ENCODE data around the gene MSL3B.
"Not testable (repeated sequence)": the region's sequence is repeated elsewhere in the genome, so short reads cannot be mapped to it uniquely, and the experiment has no call there.

MSL3B gene

GRCh38 chr2:233867993-233868532 lies at the start of gene MSL3B:
Gene MSL3B, minus strand, starts transcription at chr2:233868386.
- peak; percentile 23 for DNase-seq

GRCh38 chr2:233917116-233917515 lies 48.9 kb upstream of the MSL3B start, which contains the start of gene TRPM8:
Gene TRPM8, plus strand, starts transcription at chr2:233917373. Its CDS starts 9,165 bp downstream, at chr2:233926538.
- no peak for DNase-seq

- no peak for DNase-seq
Observed at GRCh38 chr2:233915128-233915527, 46.9 kb upstream of the MSL3B start.

GRCh38 chr2:233912691-233913423 lies 44.7 kb upstream of the MSL3B start:
- peak; percentile 38 for DNase-seq

GRCh38 chr2:233907627-233908026 lies 39.4 kb upstream of the MSL3B start:
- no peak for DNase-seq

GRCh38 chr2:233905945-233906344 lies 37.8 kb upstream of the MSL3B start:
- DNase-seq: no peak

GRCh38 chr2:233901884-233902283 lies 33.7 kb upstream of the MSL3B start:
- DNase-seq: no peak

- no peak for DNase-seq
Observed at GRCh38 chr2:233901367-233901766, 33.2 kb upstream of the MSL3B start.

- not testable (repeated sequence) for DNase-seq
Observed at GRCh38 chr2:233896253-233896652, 28.1 kb upstream of the MSL3B start.

GRCh38 chr2:233892793-233893192 lies 24.6 kb upstream of the MSL3B start:
- no peak for DNase-seq

GRCh38 chr2:233882353-233882752 lies 14.2 kb upstream of the MSL3B start:
- no peak for DNase-seq

- not testable (repeated sequence) for DNase-seq
Observed at GRCh38 chr2:233872125-233872524, 3.9 kb upstream of the MSL3B start.

- no peak for DNase-seq
Observed at GRCh38 chr2:233871432-233871831, 3.2 kb upstream of the MSL3B start.

- no peak for DNase-seq
Observed at GRCh38 chr2:233866479-233866878, 1.7 kb downstream of the MSL3B start.

GRCh38 chr2:233865838-233866237 lies 2.3 kb downstream of the MSL3B start:
- no peak for DNase-seq

GRCh38 chr2:233862261-233862768 lies 5.9 kb downstream of the MSL3B start:
- no peak for DNase-seq

GRCh38 chr2:233858331-233858730 lies 9.9 kb downstream of the MSL3B start:
- DNase-seq: no peak

- DNase-seq: no peak
Observed at GRCh38 chr2:233857511-233858141, 10.6 kb downstream of the MSL3B start.

GRCh38 chr2:233856184-233856583 lies 12.0 kb downstream of the MSL3B start:
- DNase-seq: no peak

- no peak for DNase-seq
Observed at GRCh38 chr2:233855345-233855744, 12.8 kb downstream of the MSL3B start.

GRCh38 chr2:233854241-233854981 lies 13.8 kb downstream of the MSL3B start, which contains the start of gene HJURP:
Gene HJURP, minus strand, starts transcription at chr2:233854535. Its CDS starts 35 bp downstream, at chr2:233854500.
- peak; percentile 95 for DNase-seq

- no peak for DNase-seq
Observed at GRCh38 chr2:233853883-233854240, 14.3 kb downstream of the MSL3B start.
